HCT116 (cell line): Measurements from ENCODE around the gene RBM11. TPM values are rescaled to one million over a fixed set of nuclear protein-coding genes. Genes with fewer than 3 reads are reported as not detected.

Experiments used
- ATAC-seq: fragments of 200-7000 bp; cut with Tn5 transposase; 2 replicates; pipeline ENCODE4 v1.9.1; 2020; ENCODE audit warnings: mild to moderate bottlenecking, moderate library complexity
- BruUV-seq: library from RNA; stranded (reverse); fragments of 400-500 nt; replicated peaks from 2 replicates; lab custom pipeline; 2021; lab: Mats Ljungman, UMichigan
- CTCF ChIA-PET: fragments of 300-600 bp; sonication (Branson Sonifier 250); formaldehyde crosslinking; loops from one replicate; lab custom pipeline; 2021; ENCODE audit warnings: antibody characterized with exemption; lab: Charles Lee
- POLR2A ChIA-PET: fragments of 300-600, 350-600 bp; sonication (Branson Sonifier 250); formaldehyde crosslinking; loops from one replicate; lab custom pipeline; 2021; ENCODE audit warnings: antibody characterized with exemption; lab: Charles Lee
- RAD21 ChIA-PET, 2 experiments: fragments of 300-600 bp; sonication (Branson Sonifier 250); formaldehyde crosslinking; loops; one replicate each; lab custom pipeline; 2023; ENCODE audit warnings: low total read pairs in 2 of 2; ENCODE audit not compliant: uncharacterized antibody in 2 of 2, unreplicated experiment in 2 of 2, low non-redundant PET in 1 of 2; lab: Charles Lee
- DNase-seq: peaks from one replicate; pipeline ENCODE4 v3.0.0-alpha.2; 2010; ENCODE audit warnings: low read depth, low spot score
- H2AFZ ChIP-seq: fragments of 200-600 bp; shearing (Covaris generic), sonication (generic); 2 replicates; pipeline ENCODE4 v1.6.1; 2017; ENCODE audit warnings: low read depth, mixed run types, mixed read lengths, antibody characterized with exemption, low read length; ENCODE audit not compliant: poor library complexity, severe bottlenecking
- H3K27ac ChIP-seq: 2 replicates; pipeline ENCODE4 v1.5.1; 2012; ENCODE audit warnings: low read depth, low read length
- H3K27me3 ChIP-seq: fragments of 200-600 bp; sonication (generic); 2 replicates; pipeline ENCODE4 v1.6.1; 2016; ENCODE audit warnings: mixed run types, low read length, mixed read lengths; ENCODE audit not compliant: insufficient read depth
- H3K36me3 ChIP-seq, 2 experiments: fragments of 200-500 bp in 1 of 2; fragments of 200-600 bp in 1 of 2; sonication (Bioruptor generic) in 1 of 2; sonication (generic) in 1 of 2; 2 replicates each; pipeline versions ENCODE4 v1.5.1 to v1.6.1; 2014 to 2016; ENCODE audit warnings: low read length in 2 of 2, inconsistent platforms in 1 of 2, mixed read lengths in 1 of 2, mixed run types in 1 of 2; ENCODE audit not compliant: insufficient read depth in 2 of 2, control insufficient read depth in 1 of 2
- H3K4me1 ChIP-seq, 2 experiments: fragments of 200-600 bp in 1 of 2; sonication (generic) in 1 of 2; 2 replicates each; pipeline versions ENCODE4 v1.5.1 to v1.6.1; 2012 to 2017; ENCODE audit warnings: low read length in 2 of 2, inconsistent platforms in 1 of 2, mild to moderate bottlenecking in 1 of 2, mixed read lengths in 1 of 2, mixed run types in 1 of 2, moderate library complexity in 1 of 2; ENCODE audit not compliant: insufficient read depth in 2 of 2, control insufficient read depth in 1 of 2
- H3K4me2 ChIP-seq: fragments of 200-600 bp; sonication (generic); 2 replicates; pipeline ENCODE4 v1.6.1; 2017; ENCODE audit warnings: mixed run types, low read length, mixed read lengths
- H3K4me3 ChIP-seq, 2 experiments: fragments of 200-600 bp in 1 of 2; sonication (generic) in 1 of 2; replicated peaks in 1 of 2; 2 replicates each; pipeline ENCODE4 v1.5.1; 2011 to 2016; ENCODE audit warnings: low read length in 2 of 2, control low read depth in 1 of 2, low read depth in 1 of 2, mild to moderate bottlenecking in 1 of 2, mixed read lengths in 1 of 2, mixed run types in 1 of 2
- H3K79me2 ChIP-seq: fragments of 200-600 bp; sonication (generic); 2 replicates; pipeline ENCODE4 v1.6.1; 2017; ENCODE audit warnings: mild to moderate bottlenecking, mixed run types, low read length, moderate library complexity, mixed read lengths; ENCODE audit not compliant: insufficient read depth
- H3K9ac ChIP-seq: fragments of 200-600 bp; sonication (generic); 2 replicates; pipeline ENCODE4 v1.6.1; 2016; ENCODE audit warnings: low read length, mixed read lengths
- H3K9me2 ChIP-seq: fragments of 200-600 bp; sonication (generic), shearing (Covaris generic); 2 replicates; pipeline ENCODE4 v1.6.1; 2017; ENCODE audit warnings: mixed run types, mild to moderate bottlenecking, moderate library complexity; ENCODE audit not compliant: insufficient read depth
- H3K9me3 ChIP-seq, 2 experiments: fragments of 200-500 bp in 1 of 2; fragments of 200-600 bp in 1 of 2; sonication (Bioruptor generic) in 1 of 2; sonication (generic) in 1 of 2; 2 replicates each; pipeline ENCODE4 v1.6.1; 2014 to 2017; ENCODE audit warnings: low read length in 2 of 2, mixed read lengths in 2 of 2, inconsistent platforms in 1 of 2, low read depth in 1 of 2, mild to moderate bottlenecking in 1 of 2, mixed run types in 1 of 2, moderate library complexity in 1 of 2; ENCODE audit not compliant: control insufficient read depth in 1 of 2, insufficient read depth in 1 of 2
- H4K20me1 ChIP-seq: fragments of 200-600 bp; sonication (generic), shearing (Covaris generic); 2 replicates; pipeline ENCODE4 v1.6.1; 2017; ENCODE audit warnings: mixed run types, mild to moderate bottlenecking, moderate library complexity; ENCODE audit not compliant: insufficient read depth
- CBX3 ChIP-seq: IDR thresholded peaks from 2 replicates; pipeline ENCODE4 v1.6.1; 2012; ENCODE audit warnings: low read depth
- CEBPB ChIP-seq: IDR thresholded peaks from 2 replicates; pipeline ENCODE4 v1.6.1; 2012; ENCODE audit warnings: low read depth
- EGR1 ChIP-seq: IDR thresholded peaks from 2 replicates; pipeline ENCODE4 v1.6.1; 2012; ENCODE audit warnings: low read depth
- EZH2 ChIP-seq: fragments of 200-600 bp; sonication (generic); IDR thresholded peaks from 2 replicates; pipeline ENCODE4 v1.6.1; 2017; ENCODE audit warnings: antibody characterized with exemption, mixed run types
- EZH2phosphoT487 ChIP-seq: fragments of 200-600 bp; IDR thresholded peaks from 2 replicates; pipeline ENCODE4 v1.6.1; 2018; ENCODE audit warnings: antibody characterized with exemption, borderline replicate concordance
- FOSL1 ChIP-seq: IDR thresholded peaks from 2 replicates; pipeline ENCODE4 v1.6.1; 2012; ENCODE audit warnings: low read depth
- JUND ChIP-seq: IDR thresholded peaks from 2 replicates; pipeline ENCODE4 v1.6.1; 2012
- POLR2A ChIP-seq: IDR thresholded peaks from 2 replicates; pipeline ENCODE4 v1.7.0; 2011; ENCODE audit warnings: borderline replicate concordance; ENCODE audit not compliant: insufficient read depth, insufficient read length; ENCODE audit errors: extremely low read depth
- POLR2AphosphoS5 ChIP-seq: IDR thresholded peaks from 2 replicates; pipeline ENCODE4 v1.6.1; 2011; ENCODE audit warnings: mild to moderate bottlenecking, low read depth, low read length, moderate library complexity
- RAD21 ChIP-seq: IDR thresholded peaks from 2 replicates; pipeline ENCODE4 v1.6.1; 2012; ENCODE audit warnings: low read depth, mild to moderate bottlenecking
- SIN3A ChIP-seq: IDR thresholded peaks from 2 replicates; pipeline ENCODE4 v1.6.1; 2012; ENCODE audit warnings: low read depth
- TCF7L2 ChIP-seq: IDR thresholded peaks from 2 replicates; pipeline ENCODE4 v1.7.0; 2011; ENCODE audit warnings: borderline replicate concordance, inconsistent platforms; ENCODE audit not compliant: insufficient read depth, insufficient read length; ENCODE audit errors: extremely low read depth
- YY1 ChIP-seq: IDR thresholded peaks from 2 replicates; pipeline ENCODE4 v1.6.1; 2011; ENCODE audit warnings: low read length, low read depth, moderate library complexity, mild to moderate bottlenecking; ENCODE audit not compliant: insufficient replicate concordance; ENCODE audit errors: extremely low read depth
- ZFX ChIP-seq: fragments of 450-650 bp; IDR thresholded peaks from 2 replicates; pipeline ENCODE4 v1.6.1; 2017
- ZNF274 ChIP-seq: fragments of 200-500 bp; sonication (Bioruptor generic); IDR thresholded peaks from 2 replicates; pipeline ENCODE4 v1.6.1; 2014; ENCODE audit warnings: mild to moderate bottlenecking, low read depth, low read length, inconsistent platforms
- intact Hi-C: fragments of 100-400 bp; cut with micrococcal nuclease; formaldehyde crosslinking; loops from 2 replicates; pipeline ENCODE4 v1.10.0; 2022
- total RNA-seq: library from RNA; stranded (reverse); gene quantifications from one replicate; pipeline ENCODE4 v1.2.1, GENCODE V29; 2021; ENCODE audit not compliant: unreplicated experiment
- TF ChIP-seq, protein P1 (sequence below): IDR thresholded peaks from 2 replicates; pipeline ENCODE4 v1.6.1; 2012; ENCODE audit warnings: low read depth
- TF ChIP-seq, protein P2 (sequence below): IDR thresholded peaks from 2 replicates; pipeline ENCODE4 v1.6.1; 2011; ENCODE audit warnings: mild to moderate bottlenecking, low read length, moderate library complexity; ENCODE audit not compliant: insufficient replicate concordance; ENCODE audit errors: extremely low read depth

RBM11 gene
- total RNA-seq, 1 experiment from 2014 or later = not detected

DNA sequence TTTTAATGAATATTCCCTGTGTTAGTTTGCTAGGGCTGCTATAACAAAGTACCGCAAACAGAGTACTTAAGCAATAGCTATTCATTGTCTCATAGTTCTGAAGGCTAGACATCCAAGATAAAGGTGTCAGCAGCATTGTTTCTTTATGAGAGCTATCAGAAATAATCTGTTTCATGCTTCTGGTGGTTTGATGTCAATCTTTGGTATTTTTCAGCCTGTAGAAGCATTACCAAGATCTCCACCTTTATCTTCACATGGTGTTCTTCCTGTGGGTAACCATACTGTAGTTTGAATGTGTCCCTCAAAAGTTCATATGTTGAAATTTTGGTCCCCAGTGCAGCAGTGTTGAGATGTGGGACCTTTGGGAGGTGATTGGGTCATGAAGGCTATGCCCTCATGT lies 7.4 kb downstream of the RBM11 start:
- RAD21 ChIA-PET = no interaction called here
- Histone ChIP-seq H2AFZ (no peak overlapping the region), H3K4me1 (no peaks in the 10 kb centered on the region), H3K79me2 (no peaks in the 10 kb centered on the region), H3K4me2 (no peak overlapping the region), H4K20me1 (no peaks in the 10 kb centered on the region), H3K9me3 (peaks cover 0 to 26% of the 10 kb centered on the region in 2 experiments; a peak in 2 of 4 replicates), H3K9ac (no peak overlapping the region), H3K27ac (no peak overlapping the region), H3K4me3 (no peak overlapping the region), H3K9me2 (no peaks in the 10 kb centered on the region), H3K27me3 (no peaks in the 10 kb centered on the region), H3K36me3 (no peaks in the 10 kb centered on the region)
- no peak for TF ChIP-seq EGR1
- TF ChIP-seq, protein P1, sequence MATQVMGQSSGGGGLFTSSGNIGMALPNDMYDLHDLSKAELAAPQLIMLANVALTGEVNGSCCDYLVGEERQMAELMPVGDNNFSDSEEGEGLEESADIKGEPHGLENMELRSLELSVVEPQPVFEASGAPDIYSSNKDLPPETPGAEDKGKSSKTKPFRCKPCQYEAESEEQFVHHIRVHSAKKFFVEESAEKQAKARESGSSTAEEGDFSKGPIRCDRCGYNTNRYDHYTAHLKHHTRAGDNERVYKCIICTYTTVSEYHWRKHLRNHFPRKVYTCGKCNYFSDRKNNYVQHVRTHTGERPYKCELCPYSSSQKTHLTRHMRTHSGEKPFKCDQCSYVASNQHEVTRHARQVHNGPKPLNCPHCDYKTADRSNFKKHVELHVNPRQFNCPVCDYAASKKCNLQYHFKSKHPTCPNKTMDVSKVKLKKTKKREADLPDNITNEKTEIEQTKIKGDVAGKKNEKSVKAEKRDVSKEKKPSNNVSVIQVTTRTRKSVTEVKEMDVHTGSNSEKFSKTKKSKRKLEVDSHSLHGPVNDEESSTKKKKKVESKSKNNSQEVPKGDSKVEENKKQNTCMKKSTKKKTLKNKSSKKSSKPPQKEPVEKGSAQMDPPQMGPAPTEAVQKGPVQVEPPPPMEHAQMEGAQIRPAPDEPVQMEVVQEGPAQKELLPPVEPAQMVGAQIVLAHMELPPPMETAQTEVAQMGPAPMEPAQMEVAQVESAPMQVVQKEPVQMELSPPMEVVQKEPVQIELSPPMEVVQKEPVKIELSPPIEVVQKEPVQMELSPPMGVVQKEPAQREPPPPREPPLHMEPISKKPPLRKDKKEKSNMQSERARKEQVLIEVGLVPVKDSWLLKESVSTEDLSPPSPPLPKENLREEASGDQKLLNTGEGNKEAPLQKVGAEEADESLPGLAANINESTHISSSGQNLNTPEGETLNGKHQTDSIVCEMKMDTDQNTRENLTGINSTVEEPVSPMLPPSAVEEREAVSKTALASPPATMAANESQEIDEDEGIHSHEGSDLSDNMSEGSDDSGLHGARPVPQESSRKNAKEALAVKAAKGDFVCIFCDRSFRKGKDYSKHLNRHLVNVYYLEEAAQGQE = no peak
- no peak for TF ChIP-seq YY1
- TF ChIP-seq JUND = no peak
- no peak for TF ChIP-seq POLR2A
- TF ChIP-seq TCF7L2 = no peak
- TF ChIP-seq CBX3 = no peak
- TF ChIP-seq FOSL1 = no peak
- TF ChIP-seq, protein P2, sequence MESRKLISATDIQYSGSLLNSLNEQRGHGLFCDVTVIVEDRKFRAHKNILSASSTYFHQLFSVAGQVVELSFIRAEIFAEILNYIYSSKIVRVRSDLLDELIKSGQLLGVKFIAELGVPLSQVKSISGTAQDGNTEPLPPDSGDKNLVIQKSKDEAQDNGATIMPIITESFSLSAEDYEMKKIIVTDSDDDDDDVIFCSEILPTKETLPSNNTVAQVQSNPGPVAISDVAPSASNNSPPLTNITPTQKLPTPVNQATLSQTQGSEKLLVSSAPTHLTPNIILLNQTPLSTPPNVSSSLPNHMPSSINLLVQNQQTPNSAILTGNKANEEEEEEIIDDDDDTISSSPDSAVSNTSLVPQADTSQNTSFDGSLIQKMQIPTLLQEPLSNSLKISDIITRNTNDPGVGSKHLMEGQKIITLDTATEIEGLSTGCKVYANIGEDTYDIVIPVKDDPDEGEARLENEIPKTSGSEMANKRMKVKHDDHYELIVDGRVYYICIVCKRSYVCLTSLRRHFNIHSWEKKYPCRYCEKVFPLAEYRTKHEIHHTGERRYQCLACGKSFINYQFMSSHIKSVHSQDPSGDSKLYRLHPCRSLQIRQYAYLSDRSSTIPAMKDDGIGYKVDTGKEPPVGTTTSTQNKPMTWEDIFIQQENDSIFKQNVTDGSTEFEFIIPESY = no peak
- TF ChIP-seq EZH2phosphoT487 = no peak
- TF ChIP-seq CEBPB = no peak
- TF ChIP-seq ZNF274 = no peak
- TF ChIP-seq ZFX = no peak
- no peak for TF ChIP-seq RAD21
- TF ChIP-seq EZH2 = no peak
- no peak for TF ChIP-seq SIN3A
- TF ChIP-seq POLR2AphosphoS5 = no peak
- CTCF ChIA-PET = no interaction called here
- intact Hi-C loops = no loop called here
- no TSS peak for BruUV-seq
- DNase-seq (no peak), ATAC-seq (no peak)
- POLR2A ChIA-PET = no interaction called here
